PC-3 (cell line): Measurements from ENCODE around the gene PLEKHM1.

Source experiments
- EZH2 ChIP-seq: fragments of 300-600 bp; sonication (generic); IDR thresholded peaks from one replicate; pipeline ENCODE4 v1.6.1; 2017; ENCODE audit warnings: antibody characterized with exemption, mild to moderate bottlenecking, low read length; ENCODE audit not compliant: unreplicated experiment
- TF ChIP-seq, protein P1 (sequence below): fragments of 300-600 bp; sonication (generic); conservative IDR thresholded peaks from 2 replicates; pipeline ENCODE4 v1.5.1; 2017; ENCODE audit warnings: antibody characterized with exemption, low read depth, mild to moderate bottlenecking, low read length

DNA sequence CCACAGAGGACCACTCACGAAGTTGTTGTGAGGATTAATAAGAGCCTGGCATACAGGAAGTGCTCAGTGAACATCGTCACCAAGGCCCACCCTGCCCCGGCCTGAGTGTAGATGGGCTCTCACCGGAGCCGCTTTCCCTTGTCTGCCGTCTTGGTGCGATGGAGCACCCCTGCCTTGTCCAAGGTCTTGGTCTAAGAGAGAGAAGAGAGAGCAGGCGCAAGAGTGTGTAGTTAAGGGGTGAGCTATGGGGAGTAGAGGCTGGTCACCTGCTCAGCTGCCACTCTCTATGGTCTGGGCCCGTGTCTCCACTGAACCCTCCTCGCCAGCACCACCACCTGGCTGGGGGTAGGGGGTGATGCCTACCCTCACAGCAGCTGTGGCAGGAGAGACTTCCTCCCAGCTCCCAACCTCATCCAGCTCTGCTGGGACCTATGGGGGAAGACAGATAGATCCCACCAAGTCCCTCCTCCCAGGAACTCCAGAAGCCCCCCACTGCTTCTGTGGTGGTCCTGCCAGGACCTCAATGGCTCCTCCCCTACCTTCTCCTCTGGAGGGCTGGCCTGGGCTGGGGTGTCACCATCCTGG, 86.5 kb downstream of the PLEKHM1 start:
- TF ChIP-seq, protein P1, sequence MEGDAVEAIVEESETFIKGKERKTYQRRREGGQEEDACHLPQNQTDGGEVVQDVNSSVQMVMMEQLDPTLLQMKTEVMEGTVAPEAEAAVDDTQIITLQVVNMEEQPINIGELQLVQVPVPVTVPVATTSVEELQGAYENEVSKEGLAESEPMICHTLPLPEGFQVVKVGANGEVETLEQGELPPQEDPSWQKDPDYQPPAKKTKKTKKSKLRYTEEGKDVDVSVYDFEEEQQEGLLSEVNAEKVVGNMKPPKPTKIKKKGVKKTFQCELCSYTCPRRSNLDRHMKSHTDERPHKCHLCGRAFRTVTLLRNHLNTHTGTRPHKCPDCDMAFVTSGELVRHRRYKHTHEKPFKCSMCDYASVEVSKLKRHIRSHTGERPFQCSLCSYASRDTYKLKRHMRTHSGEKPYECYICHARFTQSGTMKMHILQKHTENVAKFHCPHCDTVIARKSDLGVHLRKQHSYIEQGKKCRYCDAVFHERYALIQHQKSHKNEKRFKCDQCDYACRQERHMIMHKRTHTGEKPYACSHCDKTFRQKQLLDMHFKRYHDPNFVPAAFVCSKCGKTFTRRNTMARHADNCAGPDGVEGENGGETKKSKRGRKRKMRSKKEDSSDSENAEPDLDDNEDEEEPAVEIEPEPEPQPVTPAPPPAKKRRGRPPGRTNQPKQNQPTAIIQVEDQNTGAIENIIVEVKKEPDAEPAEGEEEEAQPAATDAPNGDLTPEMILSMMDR, result no peak
- TF ChIP-seq EZH2, result no peak
